CD4-positive, alpha-beta T cell (primary cell): ENCODE measurements around the gene MYBPH. TPM values are rescaled to one million over a fixed set of nuclear protein-coding genes. Genes with fewer than 3 reads are reported as not detected.

ENCODE experiments used
- ATAC-seq: fragments of 200-7000 bp; cut with Tn5 transposase; one replicate; pipeline ENCODE4 v1.10.0; 2022; ENCODE audit warnings: mild to moderate bottlenecking; ENCODE audit not compliant: poor library complexity
- CTCF ChIA-PET: fragments of 350-600 bp; sonication (Branson Sonifier 250); formaldehyde crosslinking; loops from one replicate; lab custom pipeline; 2021; ENCODE audit warnings: antibody characterized with exemption, inconsistent platforms; lab: Charles Lee
- POLR2A ChIA-PET: fragments of 350-600 bp; sonication (Branson Sonifier 250); formaldehyde crosslinking; loops from one replicate; lab custom pipeline; 2021; ENCODE audit warnings: antibody characterized with exemption, inconsistent platforms; lab: Charles Lee
- DNase-seq, 14 experiments: peaks; one replicate each; pipeline ENCODE4 v3.0.0-alpha.2; 2013 to 2020; ENCODE audit warnings: mixed read lengths in 2 of 14
- H3K27ac ChIP-seq, 2 donors: one replicate each; pipeline versions ENCODE4 v1.5.1 to v1.7.0; 2013; ENCODE audit warnings: low read length in 2 of 2, low read depth in 1 of 2, mild to moderate bottlenecking in 1 of 2
- H3K27me3 ChIP-seq, 2 experiments: 1 replicate in 1 of 2; 2 replicates in 1 of 2; pipeline versions ENCODE4 v1.6.1 to v1.7.0; 2013; ENCODE audit warnings: low read length in 2 of 2, control low read depth in 1 of 2, mild to moderate bottlenecking in 1 of 2, moderate library complexity in 1 of 2; ENCODE audit not compliant: insufficient read depth in 2 of 2, control insufficient read depth in 1 of 2
- H3K36me3 ChIP-seq: one replicate; pipeline ENCODE4 v1.6.1; 2013; ENCODE audit warnings: low read length, control low read depth; ENCODE audit not compliant: insufficient read depth
- H3K4me1 ChIP-seq: one replicate; pipeline ENCODE4 v1.6.1; 2013; ENCODE audit warnings: low read length, control low read depth; ENCODE audit not compliant: insufficient read depth
- H3K4me3 ChIP-seq: one replicate; pipeline ENCODE4 v1.5.1; 2013; ENCODE audit warnings: mild to moderate bottlenecking, low read length, moderate library complexity
- H3K9me3 ChIP-seq, 2 experiments: 1 replicate in 1 of 2; 2 replicates in 1 of 2; pipeline versions ENCODE4 v1.6.1 to v1.7.0; 2013; ENCODE audit warnings: low read length in 2 of 2, mild to moderate bottlenecking in 2 of 2, control low read depth in 1 of 2, moderate library complexity in 1 of 2; ENCODE audit not compliant: control insufficient read depth in 1 of 2, insufficient read depth in 1 of 2
- H3K27ac Mint-ChIP-seq: one replicate; pipeline ENCODE4 v1.8.0; 2020; ENCODE audit warnings: mixed read lengths
- H3K27me3 Mint-ChIP-seq: one replicate; pipeline ENCODE4 v1.8.0; 2021; ENCODE audit warnings: mixed read lengths
- H3K36me3 Mint-ChIP-seq: one replicate; pipeline ENCODE4 v1.8.0; 2021; ENCODE audit warnings: low read depth, mixed read lengths
- H3K4me1 Mint-ChIP-seq: one replicate; pipeline ENCODE4 v1.8.0; 2021; ENCODE audit warnings: low read depth, mixed read lengths
- H3K4me3 Mint-ChIP-seq: one replicate; pipeline ENCODE4 v1.8.0; 2020; ENCODE audit warnings: mild to moderate bottlenecking, mixed read lengths
- H3K9me3 Mint-ChIP-seq: one replicate; pipeline ENCODE4 v1.8.0; 2020; ENCODE audit warnings: mixed read lengths
- intact Hi-C, 2 experiments: fragments of 100-400 bp; cut with DNase I in 1 of 2; cut with micrococcal nuclease in 1 of 2; formaldehyde crosslinking; loops; one replicate each; pipeline versions ENCODE4 v1.15.1 to v1.9.0; 2023 to 2025; cut with DNase I, micrococcal nuclease
- total RNA-seq, 174 experiments: library from RNA in 2 of 174; stranded (reverse) in 2 of 174; gene quantifications; one replicate each; pipeline ENCODE4 v1.2.3 and lab custom pipeline; 2021 to 2026
- TF ChIP-seq, protein P1 (sequence below): fragments of 200-600 bp; IDR thresholded peaks from one replicate; pipeline ENCODE4 v1.8.0; 2022; ENCODE audit warnings: antibody characterized with exemption, mild to moderate bottlenecking

MYBPH gene
- total RNA-seq, 2 experiments from 2014 or later: not detected

GRCh38 chr1:203161703-203162102 is 13.9 kb downstream of the MYBPH start:
- DNase-seq (no peak), ATAC-seq (no peak)
- H3K9me3 Mint-ChIP-seq: peaks cover 10% of the 10 kb centered on the region
- Histone ChIP-seq H3K27ac (no peak overlapping the region), H3K27me3 (peaks cover 0 to 12% of the 10 kb centered on the region in 2 experiments), H3K4me1 (no peaks in the 10 kb centered on the region), H3K9me3 (peaks cover 0 to 6% of the 10 kb centered on the region in 2 experiments), H3K4me3 (no peak overlapping the region), H3K36me3 (no peaks in the 10 kb centered on the region)
- ChIA-PET CTCF (no interaction called here), POLR2A (no interaction called here)
- H3K4me3 Mint-ChIP-seq: no peak overlapping the region
- H3K27ac Mint-ChIP-seq: no peak overlapping the region
- peaks cover 11% of the 10 kb centered on the region for H3K27me3 Mint-ChIP-seq
- H3K4me1 Mint-ChIP-seq: no peaks in the 10 kb centered on the region
- TF ChIP-seq, protein P1, sequence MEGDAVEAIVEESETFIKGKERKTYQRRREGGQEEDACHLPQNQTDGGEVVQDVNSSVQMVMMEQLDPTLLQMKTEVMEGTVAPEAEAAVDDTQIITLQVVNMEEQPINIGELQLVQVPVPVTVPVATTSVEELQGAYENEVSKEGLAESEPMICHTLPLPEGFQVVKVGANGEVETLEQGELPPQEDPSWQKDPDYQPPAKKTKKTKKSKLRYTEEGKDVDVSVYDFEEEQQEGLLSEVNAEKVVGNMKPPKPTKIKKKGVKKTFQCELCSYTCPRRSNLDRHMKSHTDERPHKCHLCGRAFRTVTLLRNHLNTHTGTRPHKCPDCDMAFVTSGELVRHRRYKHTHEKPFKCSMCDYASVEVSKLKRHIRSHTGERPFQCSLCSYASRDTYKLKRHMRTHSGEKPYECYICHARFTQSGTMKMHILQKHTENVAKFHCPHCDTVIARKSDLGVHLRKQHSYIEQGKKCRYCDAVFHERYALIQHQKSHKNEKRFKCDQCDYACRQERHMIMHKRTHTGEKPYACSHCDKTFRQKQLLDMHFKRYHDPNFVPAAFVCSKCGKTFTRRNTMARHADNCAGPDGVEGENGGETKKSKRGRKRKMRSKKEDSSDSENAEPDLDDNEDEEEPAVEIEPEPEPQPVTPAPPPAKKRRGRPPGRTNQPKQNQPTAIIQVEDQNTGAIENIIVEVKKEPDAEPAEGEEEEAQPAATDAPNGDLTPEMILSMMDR: no peak
- H3K36me3 Mint-ChIP-seq: no peaks in the 10 kb centered on the region
- intact Hi-C loops: no loop called here

GRCh38 chr1:203161175-203161574 is 14.5 kb downstream of the MYBPH start:
- no peak overlapping the region for H3K4me3 Mint-ChIP-seq
- intact Hi-C loops: no loop called here
- Histone ChIP-seq H3K27me3 (peaks cover 0 to 12% of the 10 kb centered on the region in 2 experiments), H3K27ac (no peak overlapping the region), H3K4me3 (no peak overlapping the region), H3K36me3 (no peaks in the 10 kb centered on the region), H3K9me3 (peaks cover 0 to 6% of the 10 kb centered on the region in 2 experiments), H3K4me1 (no peaks in the 10 kb centered on the region)
- ChIA-PET CTCF (no interaction called here), POLR2A (no interaction called here)
- no peaks in the 10 kb centered on the region for H3K36me3 Mint-ChIP-seq
- H3K27me3 Mint-ChIP-seq: peaks cover 11% of the 10 kb centered on the region
- H3K27ac Mint-ChIP-seq: no peak overlapping the region
- H3K9me3 Mint-ChIP-seq: peaks cover 10% of the 10 kb centered on the region
- ATAC-seq: no peak
- DNase-seq: no peak
- TF ChIP-seq, protein P1: no peak
- no peaks in the 10 kb centered on the region for H3K4me1 Mint-ChIP-seq

- Mint-ChIP-seq H3K36me3 (no peaks in the 10 kb centered on the region), H3K4me1 (no peaks in the 10 kb centered on the region), H3K9me3 (peaks cover 10% of the 10 kb centered on the region), H3K27me3 (peaks cover 20% of the 10 kb centered on the region), H3K27ac (no peak overlapping the region), H3K4me3 (no peak overlapping the region)
- Histone ChIP-seq H3K36me3 (no peaks in the 10 kb centered on the region), H3K4me3 (no peak overlapping the region), H3K27ac (no peak overlapping the region), H3K4me1 (no peaks in the 10 kb centered on the region), H3K9me3 (peaks cover 0 to 6% of the 10 kb centered on the region in 2 experiments), H3K27me3 (peaks cover 0 to 12% of the 10 kb centered on the region in 2 experiments)
- CTCF ChIA-PET: no interaction called here
- DNase-seq (no peak), ATAC-seq (no peak)
- TF ChIP-seq, protein P1: no peak
- POLR2A ChIA-PET: no interaction called here
- intact Hi-C loops: no loop called here
These were observed 15.8 kb downstream of the MYBPH start for GRCh38 chr1:203159844-203160243.
